ENCODE measurements around the gene GALNTL6. TPM values are rescaled to one million over a fixed set of nuclear protein-coding genes. Genes with fewer than 3 reads are reported as not detected.

GALNTL6 gene
- total and polyA plus RNA-seq, 4 donors: 0.08 to 0.09 (median 0.09) TPM; not detected in 1

DNA sequence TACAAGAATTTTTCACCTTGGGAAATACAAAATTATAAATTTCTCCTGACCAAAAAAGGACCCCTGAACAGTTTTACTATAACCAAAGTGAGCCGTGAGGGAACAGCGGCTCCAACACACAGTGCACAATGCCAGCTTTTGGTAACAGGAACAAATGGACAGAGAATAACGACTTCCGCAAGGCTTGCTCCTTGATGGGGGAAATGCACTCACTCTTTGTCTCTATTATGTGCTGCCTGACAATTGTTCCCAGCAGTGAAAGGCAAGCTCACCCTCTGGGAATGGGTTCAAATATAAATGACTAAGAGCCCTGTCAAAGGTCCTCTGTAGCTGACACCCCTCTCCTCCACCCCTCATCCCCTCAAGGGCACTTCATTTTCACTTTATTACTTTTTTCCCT lies 1029.6 kb downstream of the GALNTL6 start:
- no peak overlapping the region for H3K27ac ChIP-seq (ENCODE audit: low read depth in 1 of 2, low read length in 1 of 2)
- WGBS, 2 donors: 67 to 77% methylated on average over 4 of the region's 4 CpGs
- DNase-seq (peak in 1 of 3 donors; percentile 5), ATAC-seq (ENCODE audit: insufficient read depth, low FRiP score) (no peak)
- H3K27me3 ChIP-seq (ENCODE audit: control insufficient read depth in 3 of 3, insufficient read depth in 3 of 3, low read length in 2 of 3): no peaks in the 10 kb centered on the region
- TF ChIP-seq, protein P1, sequence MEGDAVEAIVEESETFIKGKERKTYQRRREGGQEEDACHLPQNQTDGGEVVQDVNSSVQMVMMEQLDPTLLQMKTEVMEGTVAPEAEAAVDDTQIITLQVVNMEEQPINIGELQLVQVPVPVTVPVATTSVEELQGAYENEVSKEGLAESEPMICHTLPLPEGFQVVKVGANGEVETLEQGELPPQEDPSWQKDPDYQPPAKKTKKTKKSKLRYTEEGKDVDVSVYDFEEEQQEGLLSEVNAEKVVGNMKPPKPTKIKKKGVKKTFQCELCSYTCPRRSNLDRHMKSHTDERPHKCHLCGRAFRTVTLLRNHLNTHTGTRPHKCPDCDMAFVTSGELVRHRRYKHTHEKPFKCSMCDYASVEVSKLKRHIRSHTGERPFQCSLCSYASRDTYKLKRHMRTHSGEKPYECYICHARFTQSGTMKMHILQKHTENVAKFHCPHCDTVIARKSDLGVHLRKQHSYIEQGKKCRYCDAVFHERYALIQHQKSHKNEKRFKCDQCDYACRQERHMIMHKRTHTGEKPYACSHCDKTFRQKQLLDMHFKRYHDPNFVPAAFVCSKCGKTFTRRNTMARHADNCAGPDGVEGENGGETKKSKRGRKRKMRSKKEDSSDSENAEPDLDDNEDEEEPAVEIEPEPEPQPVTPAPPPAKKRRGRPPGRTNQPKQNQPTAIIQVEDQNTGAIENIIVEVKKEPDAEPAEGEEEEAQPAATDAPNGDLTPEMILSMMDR (IDR thresholded peaks at IDR 0.05; ENCODE audit: control extremely low read depth, extremely low read depth): no peak
- no peak overlapping the region for H3K4me3 ChIP-seq
- no peaks in the 10 kb centered on the region for H3K36me3 ChIP-seq (ENCODE audit: control insufficient read depth in 4 of 4, insufficient read depth in 4 of 4, low read length in 4 of 4)
- no peaks in the 10 kb centered on the region for H3K9me3 ChIP-seq (ENCODE audit: control insufficient read depth in 4 of 4, insufficient read depth in 3 of 4, low read length in 3 of 4)
- peaks cover 0 to 3% (median 0%) of the 10 kb centered on the region in 5 donors for H3K4me1 ChIP-seq (ENCODE audit: control insufficient read depth in 5 of 5, insufficient read depth in 5 of 5, low read length in 5 of 5)
- no peak overlapping the region for H3K9ac ChIP-seq (ENCODE audit: insufficient read depth in 1 of 2, low read length in 2 of 2)

- no peak for ATAC-seq (ENCODE audit: insufficient read depth, low FRiP score)
- no peak overlapping the region for H3K9ac ChIP-seq (ENCODE audit: insufficient read depth in 1 of 2, low read length in 2 of 2)
- H3K27me3 ChIP-seq (ENCODE audit: control insufficient read depth in 3 of 3, insufficient read depth in 3 of 3, low read length in 2 of 3): no peaks in the 10 kb centered on the region
- WGBS, 2 donors: 52 to 58% methylated on average over 4 of the region's 4 CpGs
- no peak overlapping the region for H3K27ac ChIP-seq (ENCODE audit: low read depth in 1 of 2, low read length in 1 of 2)
- H3K36me3 ChIP-seq (ENCODE audit: control insufficient read depth in 4 of 4, insufficient read depth in 4 of 4, low read length in 4 of 4): no peaks in the 10 kb centered on the region
- no peak for DNase-seq
- peaks cover 0 to 3% (median 0%) of the 10 kb centered on the region in 5 donors for H3K4me1 ChIP-seq (ENCODE audit: control insufficient read depth in 5 of 5, insufficient read depth in 5 of 5, low read length in 5 of 5)
- no peaks in the 10 kb centered on the region for H3K9me3 ChIP-seq (ENCODE audit: control insufficient read depth in 4 of 4, insufficient read depth in 3 of 4, low read length in 3 of 4)
- no peak overlapping the region for H3K4me3 ChIP-seq
- TF ChIP-seq, protein P1 (IDR thresholded peaks at IDR 0.05; ENCODE audit: control extremely low read depth, extremely low read depth): no peak
Observed at GRCh38 chr4:172843192-172843591, 1030.0 kb downstream of the GALNTL6 start.

DNA sequence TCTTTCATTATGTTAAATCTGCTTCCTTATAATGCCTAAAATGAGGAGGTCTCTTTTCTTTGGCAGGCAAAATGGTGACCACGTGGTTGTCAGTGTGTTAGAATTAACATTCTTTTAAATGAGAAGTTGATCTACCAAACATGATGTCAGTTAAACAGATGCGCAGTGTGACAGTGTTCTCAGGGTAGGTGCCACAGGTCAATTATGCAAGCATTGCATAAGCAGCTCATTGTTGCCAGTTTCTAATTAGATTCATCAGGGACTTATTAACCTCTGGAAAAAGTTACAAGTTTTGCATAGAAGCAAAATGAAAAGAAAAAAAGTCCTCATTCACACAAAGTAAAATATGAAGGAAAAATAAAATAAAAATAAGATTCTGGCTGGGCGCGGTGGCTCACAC lies 1031.4 kb downstream of the GALNTL6 start:
- H3K36me3 ChIP-seq (ENCODE audit: control insufficient read depth in 4 of 4, insufficient read depth in 4 of 4, low read length in 4 of 4): no peaks in the 10 kb centered on the region

More for the DNA sequence above, 1031.4 kb downstream of the GALNTL6 start:
- ATAC-seq (ENCODE audit: insufficient read depth, low FRiP score) (no peak), DNase-seq (no peak)
- WGBS, 2 donors: 90% methylated on average over 4 of the region's 4 CpGs
- Histone ChIP-seq H3K27me3 (ENCODE audit: control insufficient read depth in 3 of 3, insufficient read depth in 3 of 3, low read length in 2 of 3) (no peaks in the 10 kb centered on the region), H3K4me3 (no peak overlapping the region), H3K4me1 (ENCODE audit: control insufficient read depth in 5 of 5, insufficient read depth in 5 of 5, low read length in 5 of 5) (peaks cover 0 to 3% (median 0%) of the 10 kb centered on the region in 5 donors), H3K9ac (ENCODE audit: insufficient read depth in 1 of 2, low read length in 2 of 2) (no peak overlapping the region), H3K27ac (ENCODE audit: low read depth in 1 of 2, low read length in 1 of 2) (no peak overlapping the region), H3K9me3 (ENCODE audit: control insufficient read depth in 4 of 4, insufficient read depth in 3 of 4, low read length in 3 of 4) (no peaks in the 10 kb centered on the region)
- TF ChIP-seq, protein P1 (IDR thresholded peaks at IDR 0.05; ENCODE audit: control extremely low read depth, extremely low read depth): no peak
